NCI-H1417 (cell line): Measurements from ENCODE around the gene RAET1G.
"Not testable (repeated sequence)": the region's sequence is repeated elsewhere in the genome, so short reads cannot be mapped to it uniquely, and the experiment has no call there.

Experiments used
- DNase-seq, 3 experiments: peaks; one replicate each; lab custom pipeline; 2025; lab: John Stamatoyannopoulos, UW

The RAET1G gene

GRCh38 chr6:149897015-149897697 is 25.8 kb downstream of the RAET1G start:
- DNase-seq = no peak

DNA sequence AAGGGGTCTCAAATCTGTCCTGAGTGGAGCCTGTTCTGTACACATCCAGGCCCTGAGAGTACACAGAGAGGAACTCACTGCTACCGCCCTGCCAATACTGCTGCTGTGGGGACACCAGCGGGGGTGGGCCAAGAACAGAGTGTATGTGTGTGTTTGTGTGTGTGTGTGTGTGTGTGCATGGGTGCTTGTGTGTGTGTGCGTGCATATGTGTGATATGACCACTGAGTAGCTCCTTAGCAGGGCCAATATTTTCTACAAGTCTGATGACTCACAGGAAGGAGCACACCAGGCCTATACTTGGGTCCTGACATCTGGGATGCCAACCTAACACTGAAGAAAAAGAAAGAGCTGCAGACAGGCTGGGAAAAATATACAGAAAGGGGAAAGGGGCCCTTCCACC is 26.4 kb downstream of the RAET1G start:
- DNase-seq = no peak

- peak in 2 of 3 experiments; percentile 13 to 15 for DNase-seq
Measured at GRCh38 chr6:149895833-149896271, 27.1 kb downstream of the RAET1G start.

DNA sequence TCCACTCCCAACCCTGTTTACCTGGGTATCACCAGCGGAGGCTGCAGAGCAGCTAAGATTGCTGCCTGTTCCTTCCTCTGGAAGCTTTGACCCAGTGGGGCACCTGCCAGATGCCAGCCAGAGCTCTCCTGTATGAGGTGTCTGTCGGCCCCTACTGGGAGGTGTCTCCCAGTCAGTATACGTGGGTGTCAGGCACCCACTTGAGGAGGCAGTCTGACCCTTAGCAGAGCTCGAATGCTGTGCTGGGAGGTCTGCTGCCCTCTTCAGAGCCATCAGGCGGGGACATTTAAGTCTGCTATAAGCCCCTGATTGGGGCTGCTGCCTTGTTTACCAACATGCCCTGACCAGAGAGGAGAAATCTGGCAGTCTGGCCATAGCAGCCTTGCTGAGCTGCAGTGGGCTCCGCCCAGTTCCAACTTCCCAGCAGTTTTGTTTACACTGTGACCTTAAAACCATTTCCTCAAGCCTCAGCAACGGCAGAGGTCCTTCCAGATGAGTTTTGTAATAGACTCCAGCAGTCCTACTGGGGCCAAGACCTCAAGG is 27.8 kb downstream of the RAET1G start:
- peak in 1 of 3 experiments; percentile 8 for DNase-seq

GRCh38 chr6:149891864-149892263 is 31.1 kb downstream of the RAET1G start:
- not testable (repeated sequence) for DNase-seq

GRCh38 chr6:149891259-149891658 is 31.7 kb downstream of the RAET1G start:
- no peak for DNase-seq

GRCh38 chr6:149890629-149891045 is 32.3 kb downstream of the RAET1G start:
- DNase-seq = no peak

GRCh38 chr6:149889326-149889725 is 33.6 kb downstream of the RAET1G start:
- DNase-seq = no peak

GRCh38 chr6:149888659-149889058 is 34.3 kb downstream of the RAET1G start:
- DNase-seq = peak in 1 of 3 experiments; percentile 60

GRCh38 chr6:149888093-149888492 is 34.8 kb downstream of the RAET1G start:
- no peak for DNase-seq

DNA sequence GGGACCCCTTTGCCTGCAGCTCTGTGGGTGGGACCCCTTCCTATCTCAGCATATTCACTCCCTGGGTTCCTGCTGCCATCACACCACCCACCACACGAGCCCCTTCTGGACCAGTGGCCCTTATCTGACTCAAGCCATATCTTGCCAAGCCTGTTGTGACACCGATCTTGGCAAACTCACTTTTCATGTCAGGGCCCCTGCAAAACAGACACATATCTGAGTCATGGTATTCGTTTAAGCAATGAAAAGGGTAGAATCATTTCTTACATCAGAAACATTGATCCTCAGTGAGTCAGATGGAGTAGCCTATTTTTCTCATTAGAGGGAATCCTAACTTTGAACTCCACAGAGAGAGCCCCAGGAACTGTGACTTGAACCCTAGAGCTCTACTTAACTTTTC is 35.6 kb downstream of the RAET1G start:
- DNase-seq = no peak

DNA sequence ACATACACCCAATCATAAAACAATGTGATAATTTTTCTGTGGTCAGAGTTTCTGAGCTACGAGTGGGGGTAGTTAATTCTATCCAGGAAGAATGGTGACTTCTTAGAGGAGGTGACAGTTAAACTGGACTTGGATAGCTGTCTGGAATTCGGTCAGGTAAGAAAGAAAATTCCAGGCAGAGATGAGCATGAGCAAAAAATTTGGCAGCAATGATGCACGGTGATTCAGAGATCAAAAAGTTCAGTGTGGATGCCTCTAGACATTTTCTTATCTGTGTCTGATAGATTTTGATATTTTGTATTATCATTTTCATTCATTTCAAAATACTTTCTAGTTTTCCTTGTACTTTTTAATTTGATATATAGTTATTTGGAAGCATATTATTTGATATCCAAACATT is 37.0 kb downstream of the RAET1G start:
- no peak for DNase-seq

- no peak for DNase-seq
Measured at GRCh38 chr6:149884617-149885016, 38.3 kb downstream of the RAET1G start.

- DNase-seq = peak in 2 of 3 experiments; percentile 52 to 58
Measured at GRCh38 chr6:149884215-149884614, 38.7 kb downstream of the RAET1G start.

DNA sequence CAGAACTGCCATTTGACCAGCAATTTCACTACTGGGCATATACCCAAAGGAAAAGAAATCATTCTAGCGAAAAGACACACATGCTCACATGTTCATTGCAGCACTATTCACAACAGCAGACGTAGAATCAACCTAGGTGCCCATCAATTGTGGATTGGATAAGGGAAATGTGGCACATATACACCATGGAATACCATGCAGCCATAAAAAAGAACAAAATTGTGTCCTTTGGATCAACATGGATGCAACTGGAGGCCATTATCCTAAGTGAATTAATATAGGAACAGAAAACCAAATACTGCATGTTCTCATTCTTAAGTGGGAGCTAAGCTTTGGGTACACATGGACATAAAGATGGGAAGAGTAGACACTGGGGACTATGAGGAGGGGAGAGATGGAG is 41.1 kb downstream of the RAET1G start:
- DNase-seq = no peak

GRCh38 chr6:149881066-149881766 is 41.7 kb downstream of the RAET1G start:
- no peak for DNase-seq

GRCh38 chr6:149877659-149878058 is 45.3 kb downstream of the RAET1G start:
- DNase-seq = no peak

- DNase-seq = no peak
Measured at GRCh38 chr6:149876241-149876933, 46.5 kb downstream of the RAET1G start.

GRCh38 chr6:149872233-149872632 is 50.7 kb downstream of the RAET1G start:
- no peak for DNase-seq

DNA sequence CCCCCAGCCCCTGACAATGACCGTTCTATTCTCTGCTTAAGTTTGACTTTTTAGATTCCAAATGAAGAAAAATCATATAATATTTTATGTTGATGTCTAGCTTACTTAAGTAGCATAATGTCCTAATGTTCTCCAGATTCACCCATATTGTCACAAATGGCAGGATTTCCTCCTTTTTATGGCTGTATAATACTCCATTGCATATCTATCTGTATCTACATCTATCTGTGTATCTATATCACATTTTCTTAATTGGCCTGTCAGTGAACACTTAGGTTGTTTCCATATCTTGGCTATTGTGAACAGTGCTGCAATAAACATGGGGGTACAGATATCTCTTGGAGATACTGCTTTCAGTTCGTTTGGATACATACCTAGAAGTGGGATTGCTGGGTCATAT is 51.7 kb downstream of the RAET1G start:
- no peak for DNase-seq

- no peak for DNase-seq
Measured at GRCh38 chr6:149869275-149869892, 53.5 kb downstream of the RAET1G start.
